ENCODE data around the gene SOX13. TPM values are rescaled to one million over a fixed set of nuclear protein-coding genes. Genes with fewer than 3 reads are reported as not detected.

Gene SOX13
- 1.3 and 6.5 TPM in 2 replicates for total RNA-seq (ENCODE audit: low replicate concordance)

DNA sequence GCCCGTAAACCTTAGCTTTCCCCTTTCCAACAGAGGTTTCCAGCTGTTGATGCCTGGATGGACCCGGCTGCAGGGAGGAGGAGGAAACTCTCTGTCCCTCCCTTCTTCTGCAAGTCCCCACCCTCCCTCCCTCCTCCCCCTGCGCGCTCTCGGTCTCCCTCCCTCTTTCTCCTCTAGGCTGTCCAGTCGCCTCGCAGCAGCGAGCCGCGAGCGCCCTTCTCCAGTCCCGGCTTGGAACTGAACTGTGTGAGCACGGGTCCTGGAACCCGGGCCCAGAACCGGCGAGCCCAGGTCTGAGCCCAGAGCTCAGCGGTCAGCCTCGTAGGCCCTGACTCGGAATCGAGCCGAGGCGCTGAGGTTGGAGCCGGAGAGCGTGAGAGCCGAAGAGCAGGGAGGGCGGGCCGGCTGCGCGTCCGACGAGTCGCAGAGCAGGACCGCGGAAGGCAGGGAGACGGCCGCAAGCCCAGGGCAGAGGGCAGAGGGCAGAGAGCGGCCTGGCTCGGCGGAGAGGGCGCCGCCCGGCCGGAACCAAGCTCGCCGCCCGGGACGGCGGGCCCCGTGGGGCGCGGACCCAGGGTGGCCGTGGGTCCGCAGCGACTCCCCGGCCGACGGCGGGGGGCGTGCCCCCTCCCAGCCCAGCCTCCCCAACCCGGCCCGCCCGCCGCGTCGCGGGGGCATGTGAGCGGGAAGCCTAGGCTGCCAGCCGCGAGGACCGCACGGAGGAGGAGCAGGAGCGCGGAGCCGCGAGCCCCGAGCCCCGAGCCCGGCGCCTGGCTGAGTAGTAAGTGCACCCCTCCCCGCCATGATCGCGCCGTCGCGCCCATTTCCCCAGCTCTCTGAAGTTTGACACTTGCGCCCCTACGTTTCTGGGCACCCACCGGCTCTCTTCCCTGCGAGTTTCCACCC is at the start of gene SOX13:
SOX13 (plus strand) TSS at position 185 of the 906 bp plus-strand sequence. CDS start 39,801 bp downstream, outside the sequence.

DNA sequence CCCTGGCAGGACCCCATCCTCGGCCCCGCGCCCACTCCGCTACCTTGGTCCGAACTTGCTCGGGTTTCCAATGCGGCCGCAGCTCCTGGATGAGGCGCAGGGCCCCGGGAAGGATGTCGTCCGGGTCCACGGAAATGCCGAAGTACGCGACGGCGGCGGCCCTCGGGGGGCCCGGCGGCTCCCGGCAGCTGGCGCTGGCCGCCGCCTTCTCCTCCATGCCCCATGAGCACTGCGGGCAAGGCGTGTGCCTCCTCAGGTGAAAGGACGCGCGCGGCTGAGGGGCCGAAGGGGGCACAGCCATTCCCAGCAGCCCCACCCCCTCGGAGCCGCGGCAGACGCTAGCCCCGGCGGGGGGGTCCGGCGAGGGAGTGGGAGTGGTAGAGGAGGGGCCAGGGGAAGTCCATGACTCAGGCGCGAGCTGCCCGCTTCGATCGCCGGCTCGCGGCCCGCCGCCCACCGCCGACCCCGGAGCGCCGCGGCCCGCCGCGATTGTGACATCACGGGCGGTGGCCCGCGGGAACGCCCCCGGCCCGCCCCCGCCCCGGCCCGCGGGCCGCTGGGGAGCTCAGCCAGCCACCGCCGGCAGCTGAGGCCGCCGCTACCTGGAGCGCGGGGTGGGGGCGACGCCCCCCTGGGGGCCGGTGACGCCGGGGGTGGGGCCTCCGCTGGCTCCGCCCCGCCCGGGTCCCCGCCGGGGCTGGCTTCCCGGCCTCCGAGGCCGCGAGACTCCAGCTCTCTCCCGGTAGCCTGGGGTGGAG is 78.8 kb downstream of the SOX13 start, which contains the start of gene ETNK2:
ETNK2 (minus strand) TSS at position 493 of the 758 bp plus-strand sequence; CDS start at position 301, 192 bp downstream.

DNA sequence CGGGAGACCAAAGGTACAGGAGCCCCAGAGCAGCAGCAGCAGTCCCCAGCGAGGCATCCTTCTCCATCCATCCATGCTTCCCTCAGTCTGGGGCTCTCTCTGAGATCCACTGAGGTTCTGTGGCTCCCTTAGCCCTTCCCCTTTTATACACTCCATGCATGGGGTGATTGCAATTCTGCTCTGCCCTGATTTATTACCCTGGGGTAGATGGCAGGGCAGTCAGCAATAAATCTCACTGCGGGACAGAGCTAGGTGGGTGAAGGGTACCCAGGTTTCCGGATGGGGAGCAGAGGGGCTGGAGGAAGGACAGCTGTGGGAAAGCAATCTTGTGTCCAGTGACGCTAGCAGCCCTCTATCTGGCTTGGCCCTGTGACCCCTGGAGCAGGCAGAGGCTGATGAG is 93.3 kb downstream of the SOX13 start, which contains the start of gene REN:
REN (minus strand) TSS at position 119 of the 400 bp plus-strand sequence; CDS start at position 75, 44 bp downstream.

Other genes with a start within 250 kb of the SOX13 start
- 49.5 and 53.0 TPM in 2 replicates for gene SNRPE, start 211.5 kb upstream of the SOX13 start, total RNA-seq (ENCODE audit: low replicate concordance)
- 1.1 and 5.3 TPM in 2 replicates for gene ETNK2, start 78.9 kb downstream of the SOX13 start, total RNA-seq (ENCODE audit: low replicate concordance)
- not detected in 2 replicates for gene REN, start 93.2 kb downstream of the SOX13 start, total RNA-seq (ENCODE audit: low replicate concordance)
- gene KISS1, start 123.4 kb downstream of the SOX13 start, total RNA-seq (ENCODE audit: low replicate concordance): 0.38 TPM in 1 of 2 replicates, not detected in the other
- gene GOLT1A, start 140.9 kb downstream of the SOX13 start, total RNA-seq (ENCODE audit: low replicate concordance): not detected in 2 replicates

Data from smooth muscle cell of the coronary artery (primary cell).